Activated CD8-positive, alpha-beta memory T cell treated with anti-CD3 and anti-CD28 coated beads for 24 hours (primary cell): Measurements from ENCODE around the gene TUBG2.

Experiments used
- DNase-seq: peaks from one replicate; pipeline ENCODE4 v3.0.0-alpha.2; 2020

Gene TUBG2

GRCh38 chr17:42700586-42701289, 41.7 kb downstream of the TUBG2 start:
- no peak for DNase-seq

- DNase-seq: no peak
Measured at GRCh38 chr17:42702446-42702845, 43.4 kb downstream of the TUBG2 start.

GRCh38 chr17:42704490-42704836, 45.4 kb downstream of the TUBG2 start:
- no peak for DNase-seq

- DNase-seq: no peak
Measured at GRCh38 chr17:42704837-42705494, 45.9 kb downstream of the TUBG2 start.

- no peak for DNase-seq
Measured at GRCh38 chr17:42706732-42707131, 47.6 kb downstream of the TUBG2 start.

- no peak for DNase-seq
Measured at GRCh38 chr17:42708588-42708987, 49.5 kb downstream of the TUBG2 start.

GRCh38 chr17:42709561-42709960, 50.5 kb downstream of the TUBG2 start:
- no peak for DNase-seq
